Measurements from ENCODE around the gene CDH6.

CDH6 gene

GRCh38 chr5:31280210-31280609, 86.7 kb downstream of the CDH6 start:
- no peak for DNase-seq (ENCODE audit: low spot score in 2 of 2)

GRCh38 chr5:31283326-31283725, 89.8 kb downstream of the CDH6 start:
- H3K9me3 ChIP-seq = no peaks in the 10 kb centered on the region
- H3K4me1 ChIP-seq = peaks cover 7% of the 10 kb centered on the region
- no peak for DNase-seq (ENCODE audit: low spot score in 2 of 2)
- H3K4me3 ChIP-seq = no peak overlapping the region
- in situ Hi-C loops (cut with MboI; ENCODE audit: low sequenced_read_pairs) = no loop called here
- H3K27me3 ChIP-seq (ENCODE audit: low read depth) = no peaks in the 10 kb centered on the region
- H3K36me3 ChIP-seq (replicated peaks) = peaks cover 22% of the 10 kb centered on the region

More at GRCh38 chr5:31280210-31280609, 86.7 kb downstream of the CDH6 start:
- in situ Hi-C loops (cut with MboI; ENCODE audit: low sequenced_read_pairs) = no loop called here
- no peaks in the 10 kb centered on the region for H3K9me3 ChIP-seq
- H3K36me3 ChIP-seq (replicated peaks) = peaks cover 32% of the 10 kb centered on the region
- no peaks in the 10 kb centered on the region for H3K27me3 ChIP-seq (ENCODE audit: low read depth)
- H3K4me3 ChIP-seq = no peak overlapping the region
- peaks cover 4% of the 10 kb centered on the region for H3K4me1 ChIP-seq

- no peak for DNase-seq (ENCODE audit: low spot score in 2 of 2)
- peaks cover 32% of the 10 kb centered on the region for H3K36me3 ChIP-seq (replicated peaks)
Measured at GRCh38 chr5:31285025-31285424, 91.5 kb downstream of the CDH6 start.

DNA sequence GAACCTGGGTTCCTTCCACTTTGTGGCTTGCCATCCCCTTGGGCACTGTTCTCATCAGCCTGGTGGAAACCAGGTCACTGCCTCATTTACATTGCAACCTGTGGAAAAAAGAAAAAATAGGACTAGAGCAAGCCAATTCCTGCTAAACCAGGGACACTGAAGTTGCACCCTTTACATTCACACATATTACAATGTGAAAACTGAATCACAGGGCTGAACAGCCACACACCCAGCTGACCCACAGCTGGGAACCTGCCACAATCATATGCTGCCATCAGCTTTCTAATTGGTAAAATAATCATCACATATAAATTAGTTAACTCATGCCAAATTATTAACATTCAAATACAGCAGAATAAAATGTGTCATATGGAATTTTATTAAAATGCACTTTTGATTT, 94.5 kb downstream of the CDH6 start:
- peaks cover 32% of the 10 kb centered on the region for H3K36me3 ChIP-seq (replicated peaks)
- H3K4me3 ChIP-seq = no peak overlapping the region
- no peak for DNase-seq (ENCODE audit: low spot score in 2 of 2)
- in situ Hi-C loops (cut with MboI; ENCODE audit: low sequenced_read_pairs) = no loop called here
- H3K27me3 ChIP-seq (ENCODE audit: low read depth) = no peaks in the 10 kb centered on the region
- peaks cover 14% of the 10 kb centered on the region for H3K4me1 ChIP-seq
- no peaks in the 10 kb centered on the region for H3K9me3 ChIP-seq

More at GRCh38 chr5:31285025-31285424, 91.5 kb downstream of the CDH6 start:
- H3K4me1 ChIP-seq = peaks cover 9% of the 10 kb centered on the region
- H3K9me3 ChIP-seq = no peaks in the 10 kb centered on the region
- in situ Hi-C loops (cut with MboI; ENCODE audit: low sequenced_read_pairs) = no loop called here
- H3K4me3 ChIP-seq = no peak overlapping the region
- no peaks in the 10 kb centered on the region for H3K27me3 ChIP-seq (ENCODE audit: low read depth)

- H3K4me3 ChIP-seq = no peak overlapping the region
- H3K36me3 ChIP-seq (replicated peaks) = peaks cover 29% of the 10 kb centered on the region
- in situ Hi-C loops (cut with MboI; ENCODE audit: low sequenced_read_pairs) = no loop called here
- no peaks in the 10 kb centered on the region for H3K27me3 ChIP-seq (ENCODE audit: low read depth)
- no peaks in the 10 kb centered on the region for H3K9me3 ChIP-seq
- peaks cover 14% of the 10 kb centered on the region for H3K4me1 ChIP-seq
- DNase-seq (ENCODE audit: low spot score in 2 of 2) = no peak
Measured at GRCh38 chr5:31289429-31289828, 95.9 kb downstream of the CDH6 start.

- Histone ChIP-seq H3K4me1 (peaks cover 14% of the 10 kb centered on the region), H3K9me3 (no peaks in the 10 kb centered on the region), H3K36me3 (replicated peaks) (peaks cover 43% of the 10 kb centered on the region), H3K27me3 (ENCODE audit: low read depth) (no peaks in the 10 kb centered on the region), H3K4me3 (no peak overlapping the region)
- in situ Hi-C loops (cut with MboI; ENCODE audit: low sequenced_read_pairs) = no loop called here
- DNase-seq (ENCODE audit: low spot score in 2 of 2) = no peak
Measured at GRCh38 chr5:31291323-31291854, 97.9 kb downstream of the CDH6 start.

DNA sequence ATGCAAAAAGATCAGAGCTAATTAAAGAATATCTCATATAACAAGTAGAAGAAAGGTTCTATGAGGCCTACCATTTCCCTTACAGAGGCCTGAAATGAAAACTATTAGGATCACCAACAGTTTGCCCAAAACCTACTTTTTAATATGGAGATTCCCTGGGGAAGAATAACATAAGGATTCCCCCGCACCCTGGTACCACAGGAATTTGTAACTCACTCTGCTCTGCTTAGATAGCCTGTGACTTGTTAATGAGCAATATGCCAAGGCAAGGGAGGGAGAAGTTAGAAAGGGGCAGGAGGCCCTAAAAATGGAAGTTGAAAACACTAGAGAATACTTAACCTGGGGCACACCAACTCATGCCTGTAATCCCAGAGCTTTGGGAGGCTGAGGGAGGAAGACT, 107.0 kb downstream of the CDH6 start:
- peaks cover 91% of the 10 kb centered on the region for H3K36me3 ChIP-seq (replicated peaks)
- H3K27me3 ChIP-seq (ENCODE audit: low read depth) = no peaks in the 10 kb centered on the region
- H3K4me3 ChIP-seq = no peak overlapping the region
- in situ Hi-C loops (cut with MboI; ENCODE audit: low sequenced_read_pairs) = no loop called here
- DNase-seq (ENCODE audit: low spot score in 2 of 2) = no peak
- no peaks in the 10 kb centered on the region for H3K4me1 ChIP-seq
- no peaks in the 10 kb centered on the region for H3K9me3 ChIP-seq

DNA sequence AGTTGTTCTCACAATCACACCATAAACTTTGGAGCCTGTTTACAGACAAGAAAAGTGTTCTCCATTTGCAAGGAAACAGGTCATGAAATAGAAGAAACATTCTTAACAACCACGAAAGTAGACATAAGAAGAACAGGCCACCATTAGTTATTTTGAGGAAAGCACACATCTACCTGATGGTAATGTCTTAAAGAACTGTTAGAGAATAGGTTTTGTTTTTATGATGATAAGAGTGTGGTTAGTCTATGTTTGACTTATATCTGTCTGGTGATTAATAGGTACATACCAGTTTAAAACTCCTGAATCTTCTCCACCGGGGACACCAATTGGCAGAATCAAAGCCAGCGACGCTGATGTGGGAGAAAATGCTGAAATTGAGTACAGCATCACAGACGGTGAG, 108.3 kb downstream of the CDH6 start:
- in situ Hi-C loops (cut with MboI; ENCODE audit: low sequenced_read_pairs) = no loop called here
- H3K4me1 ChIP-seq = no peaks in the 10 kb centered on the region
- no peak for DNase-seq (ENCODE audit: low spot score in 2 of 2)
- no peak overlapping the region for H3K4me3 ChIP-seq
- no peaks in the 10 kb centered on the region for H3K9me3 ChIP-seq
- H3K27me3 ChIP-seq (ENCODE audit: low read depth) = no peaks in the 10 kb centered on the region
- peaks cover 93% of the 10 kb centered on the region for H3K36me3 ChIP-seq (replicated peaks)

GRCh38 chr5:31303688-31304087, 110.2 kb downstream of the CDH6 start:
- Histone ChIP-seq H3K4me1 (no peaks in the 10 kb centered on the region), H3K27me3 (ENCODE audit: low read depth) (no peaks in the 10 kb centered on the region), H3K9me3 (no peaks in the 10 kb centered on the region), H3K4me3 (no peak overlapping the region), H3K36me3 (replicated peaks) (peaks cover 92% of the 10 kb centered on the region)
- no peak for DNase-seq (ENCODE audit: low spot score in 2 of 2)
- in situ Hi-C loops (cut with MboI; ENCODE audit: low sequenced_read_pairs) = no loop called here

DNA sequence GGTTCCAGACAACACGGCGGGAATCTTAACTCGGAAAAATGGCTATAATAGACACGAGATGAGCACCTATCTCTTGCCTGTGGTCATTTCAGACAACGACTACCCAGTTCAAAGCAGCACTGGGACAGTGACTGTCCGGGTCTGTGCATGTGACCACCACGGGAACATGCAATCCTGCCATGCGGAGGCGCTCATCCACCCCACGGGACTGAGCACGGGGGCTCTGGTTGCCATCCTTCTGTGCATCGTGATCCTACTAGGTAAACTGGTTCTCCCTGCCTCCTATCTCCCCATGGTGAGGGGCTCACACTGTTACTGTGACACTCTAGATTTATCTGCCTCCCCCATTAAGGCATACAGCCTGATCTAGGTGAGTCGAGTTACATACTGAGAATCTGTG, 124.2 kb downstream of the CDH6 start:
- in situ Hi-C loops (cut with MboI; ENCODE audit: low sequenced_read_pairs) = no loop called here
- no peak for DNase-seq (ENCODE audit: low spot score in 2 of 2)
- Histone ChIP-seq H3K9me3 (no peaks in the 10 kb centered on the region), H3K4me3 (no peak overlapping the region), H3K27me3 (ENCODE audit: low read depth) (no peaks in the 10 kb centered on the region), H3K36me3 (replicated peaks) (peaks cover 67% of the 10 kb centered on the region), H3K4me1 (no peaks in the 10 kb centered on the region)

DNA sequence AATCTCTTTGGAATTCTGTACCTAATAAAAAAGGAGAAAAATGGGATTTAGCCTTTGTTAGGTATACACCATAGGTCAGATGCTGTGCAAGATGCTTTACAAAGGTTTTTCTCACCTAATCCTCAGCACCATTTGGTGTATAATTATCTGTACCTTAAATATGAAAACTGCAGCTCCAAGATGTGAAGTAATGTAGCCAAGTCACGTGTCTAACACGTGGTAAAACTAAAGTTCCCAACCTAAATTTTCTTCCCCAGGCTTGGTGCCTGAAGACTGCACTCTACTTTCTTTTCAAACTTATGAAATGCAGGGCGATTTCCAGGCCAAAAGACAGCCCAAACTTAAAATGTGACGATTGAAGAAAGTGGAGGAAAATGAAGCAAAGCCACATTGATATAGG, 125.8 kb downstream of the CDH6 start:
- H3K36me3 ChIP-seq (replicated peaks) = peaks cover 66% of the 10 kb centered on the region
- no peak for DNase-seq (ENCODE audit: low spot score in 2 of 2)
- no peaks in the 10 kb centered on the region for H3K9me3 ChIP-seq
- no peak overlapping the region for H3K4me3 ChIP-seq
- in situ Hi-C loops (cut with MboI; ENCODE audit: low sequenced_read_pairs) = no loop called here
- H3K27me3 ChIP-seq (ENCODE audit: low read depth) = no peaks in the 10 kb centered on the region
- H3K4me1 ChIP-seq = no peaks in the 10 kb centered on the region

DNA sequence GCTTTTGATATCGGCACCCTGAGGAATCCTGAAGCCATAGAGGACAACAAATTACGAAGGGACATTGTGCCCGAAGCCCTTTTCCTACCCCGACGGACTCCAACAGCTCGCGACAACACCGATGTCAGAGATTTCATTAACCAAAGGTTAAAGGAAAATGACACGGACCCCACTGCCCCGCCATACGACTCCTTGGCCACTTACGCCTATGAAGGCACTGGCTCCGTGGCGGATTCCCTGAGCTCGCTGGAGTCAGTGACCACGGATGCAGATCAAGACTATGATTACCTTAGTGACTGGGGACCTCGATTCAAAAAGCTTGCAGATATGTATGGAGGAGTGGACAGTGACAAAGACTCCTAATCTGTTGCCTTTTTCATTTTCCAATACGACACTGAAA, 129.5 kb downstream of the CDH6 start:
- DNase-seq (ENCODE audit: low spot score in 2 of 2) = no peak

GRCh38 chr5:31324842-31325241, 131.4 kb downstream of the CDH6 start:
- Histone ChIP-seq H3K4me3 (no peak overlapping the region), H3K27me3 (ENCODE audit: low read depth) (no peaks in the 10 kb centered on the region), H3K4me1 (peaks cover 18% of the 10 kb centered on the region), H3K36me3 (replicated peaks) (peaks cover 18% of the 10 kb centered on the region), H3K9me3 (no peaks in the 10 kb centered on the region)
- no peak for DNase-seq (ENCODE audit: low spot score in 2 of 2)
- in situ Hi-C loops (cut with MboI; ENCODE audit: low sequenced_read_pairs) = no loop called here

More for the DNA sequence above, 129.5 kb downstream of the CDH6 start:
- Histone ChIP-seq H3K27me3 (ENCODE audit: low read depth) (no peaks in the 10 kb centered on the region), H3K4me1 (peaks cover 10% of the 10 kb centered on the region), H3K4me3 (no peak overlapping the region), H3K36me3 (replicated peaks) (peaks cover 33% of the 10 kb centered on the region), H3K9me3 (no peaks in the 10 kb centered on the region)
- in situ Hi-C loops (cut with MboI; ENCODE audit: low sequenced_read_pairs) = no loop called here

GRCh38 chr5:31328040-31328733, 134.7 kb downstream of the CDH6 start:
- no peak overlapping the region for H3K4me3 ChIP-seq

More at GRCh38 chr5:31328040-31328733, 134.7 kb downstream of the CDH6 start:
- Histone ChIP-seq H3K36me3 (replicated peaks) (peaks cover 9% of the 10 kb centered on the region), H3K9me3 (no peaks in the 10 kb centered on the region), H3K4me1 (peaks cover 18% of the 10 kb centered on the region), H3K27me3 (ENCODE audit: low read depth) (no peaks in the 10 kb centered on the region)
- DNase-seq (ENCODE audit: low spot score in 2 of 2) = peak in 1 of 2 experiments; percentile 41
- in situ Hi-C loops (cut with MboI; ENCODE audit: low sequenced_read_pairs) = no loop called here
